SK-N-MC (cell line): ENCODE measurements around the gene CDHR5.

Experiments
- EZH2 ChIP-seq: fragments of 200-600 bp; sonication (generic); IDR thresholded peaks from one replicate; pipeline ENCODE4 v1.6.1; 2017; ENCODE audit warnings: antibody characterized with exemption
- POLR2AphosphoS5 ChIP-seq: IDR thresholded peaks from 2 replicates; pipeline ENCODE4 v1.6.1; 2012; ENCODE audit warnings: mild to moderate bottlenecking, low read depth, low read length, borderline replicate concordance

- no peak for TF ChIP-seq POLR2AphosphoS5
- no peak for TF ChIP-seq EZH2
Observed at GRCh38 chr11:587978-588380, 36.8 kb downstream of the CDHR5 start.
